NB4 (cell line): ENCODE results near the gene SEPTIN3.

ENCODE experiments used
- DNase-seq: peaks from one replicate; pipeline ENCODE4 v3.0.0; 2010; ENCODE audit warnings: low read depth
- H3K4me3 ChIP-seq: one replicate; pipeline ENCODE4 v1.5.1; 2011; ENCODE audit warnings: mild to moderate bottlenecking, low read depth, low read length, moderate library complexity
- CTCF ChIP-seq: IDR thresholded peaks from one replicate; pipeline ENCODE4 v1.5.1; 2012; ENCODE audit warnings: low read depth, low read length
- MYC ChIP-seq: IDR thresholded peaks from 2 replicates; pipeline ENCODE4 v1.6.1; 2011; ENCODE audit warnings: low read depth, low read length
- POLR2A ChIP-seq: IDR thresholded peaks from 2 replicates; pipeline ENCODE4 v1.6.1; 2011; ENCODE audit warnings: mild to moderate bottlenecking; ENCODE audit not compliant: insufficient read length; ENCODE audit errors: extremely low read depth
- TF ChIP-seq, protein P1 (sequence below): IDR thresholded peaks from 2 replicates; pipeline ENCODE4 v1.6.1; 2011; ENCODE audit warnings: low read depth, low read length

The SEPTIN3 gene

GRCh38 chr22:41976070-41976901 is 7.0 kb downstream of the SEPTIN3 start:
- no peak for DNase-seq
- TF ChIP-seq CTCF (no peak), MYC (no peak), POLR2A (no peak)
- TF ChIP-seq, protein P1, sequence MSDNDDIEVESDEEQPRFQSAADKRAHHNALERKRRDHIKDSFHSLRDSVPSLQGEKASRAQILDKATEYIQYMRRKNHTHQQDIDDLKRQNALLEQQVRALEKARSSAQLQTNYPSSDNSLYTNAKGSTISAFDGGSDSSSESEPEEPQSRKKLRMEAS = no peak
- no peak overlapping the region for H3K4me3 ChIP-seq

GRCh38 chr22:41976961-41977566 is 7.8 kb downstream of the SEPTIN3 start:
- no peak overlapping the region for H3K4me3 ChIP-seq
- TF ChIP-seq CTCF = no peak
- TF ChIP-seq MYC = no peak
- TF ChIP-seq, protein P1 = no peak
- no peak for TF ChIP-seq POLR2A
- DNase-seq = no peak

GRCh38 chr22:41978732-41979131 is 9.5 kb downstream of the SEPTIN3 start:
- DNase-seq = no peak
- TF ChIP-seq, protein P1 = no peak
- TF ChIP-seq POLR2A = no peak
- no peak for TF ChIP-seq CTCF
- no peak for TF ChIP-seq MYC

DNA sequence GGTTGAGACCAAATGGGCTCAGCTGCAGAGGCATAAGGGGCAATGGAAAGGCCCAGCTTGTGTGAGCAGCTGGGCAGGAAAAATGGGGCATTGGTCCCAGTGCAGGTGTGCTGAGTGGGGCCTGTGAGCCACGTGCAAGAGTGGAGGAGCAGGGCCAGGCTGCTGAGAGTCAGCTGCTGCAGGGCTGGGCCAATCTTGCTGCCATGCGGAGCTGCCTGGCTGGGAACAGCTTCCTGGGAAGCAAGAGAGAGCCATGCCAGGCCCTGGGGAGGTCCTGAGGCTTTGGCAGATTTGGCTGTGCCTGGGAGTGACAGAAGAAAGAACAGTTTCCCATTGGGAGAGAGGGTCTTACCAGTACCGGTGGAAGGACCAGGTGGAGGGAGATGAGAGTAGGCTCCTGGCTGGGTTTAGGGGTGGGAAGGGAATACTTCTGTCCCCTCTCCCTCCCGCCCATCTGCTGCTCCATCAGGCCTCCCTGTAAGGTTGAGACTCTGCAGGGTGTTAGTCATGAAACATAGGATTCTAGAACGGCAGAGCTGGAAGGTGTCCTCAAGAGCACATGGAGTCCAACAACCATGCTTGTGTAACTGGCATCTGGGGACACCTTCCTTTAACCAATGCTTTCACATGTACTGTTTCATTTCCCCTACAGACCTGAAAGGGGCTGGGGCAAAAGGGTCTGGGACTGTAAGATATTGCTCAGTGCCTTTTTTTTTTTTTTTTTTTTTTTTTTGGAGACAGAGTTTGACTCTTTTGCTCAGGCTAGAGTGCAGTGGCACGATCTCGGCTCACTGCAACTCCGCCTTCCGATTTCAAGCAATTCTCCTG is 10.4 kb downstream of the SEPTIN3 start:
- H3K4me3 ChIP-seq = no peak overlapping the region
- no peak for DNase-seq
- TF ChIP-seq, protein P1 = no peak
- TF ChIP-seq MYC (no peak), CTCF (no peak), POLR2A (no peak)

More at GRCh38 chr22:41978732-41979131, 9.5 kb downstream of the SEPTIN3 start:
- no peak overlapping the region for H3K4me3 ChIP-seq

DNA sequence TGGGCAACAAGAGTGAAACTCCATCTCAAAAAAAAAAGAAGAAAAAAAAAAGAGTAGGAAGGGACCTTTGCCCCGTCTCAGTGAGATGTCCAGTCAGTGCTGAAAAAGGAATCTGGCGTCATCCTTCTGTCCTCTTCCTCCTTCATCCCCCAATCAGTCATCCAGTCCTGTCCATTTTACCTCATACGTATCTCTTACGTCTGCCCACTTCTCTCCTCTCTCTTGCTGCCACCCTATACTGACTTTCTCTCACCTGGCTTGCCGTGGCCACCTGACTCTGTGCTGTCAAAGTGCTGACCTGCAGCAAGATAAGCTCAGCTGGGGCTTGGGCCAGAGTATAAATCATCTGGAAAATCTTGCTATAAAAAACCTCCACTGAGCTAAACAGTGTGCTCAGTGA is 13.6 kb downstream of the SEPTIN3 start:
- H3K4me3 ChIP-seq = no peak overlapping the region
- no peak for DNase-seq

More for the DNA sequence above, 13.6 kb downstream of the SEPTIN3 start:
- no peak for TF ChIP-seq CTCF
- TF ChIP-seq, protein P1 = no peak
- TF ChIP-seq POLR2A = no peak
- no peak for TF ChIP-seq MYC
